Adrenal gland (tissue), 12 donors: ENCODE data around the gene TBC1D24. TPM values are rescaled to one million over a fixed set of nuclear protein-coding genes. Genes with fewer than 3 reads are reported as not detected.
A peak's percentile ranks its signal among the peaks of the same experiment; 100 is the strongest.

Source experiments
- DNase-seq, 7 donors: peaks; one replicate each; pipeline ENCODE4 v3.0.0-alpha.2; 2019 to 2020
- H3K27ac ChIP-seq, 5 donors: fragments of 200-600 bp; sonication (generic) in 4 of 5; 1 replicate in 3 of 5; 2 replicates in 2 of 5; pipeline versions ENCODE4 v1.5.1 to v1.8.0; 2016 to 2020; ENCODE audit warnings: mild to moderate bottlenecking in 1 of 5
- H3K27me3 ChIP-seq: fragments of 200-600 bp; 2 replicates; pipeline ENCODE4 v1.8.0; 2021
- H3K36me3 ChIP-seq, 2 donors: fragments of 200-600 bp; replicated peaks in 1 of 2; 1 replicate in 1 of 2; 2 replicates in 1 of 2; pipeline versions ENCODE4 v1.5.1 to v1.8.0; 2018 to 2022
- H3K4me1 ChIP-seq, 2 donors: fragments of 200-600 bp; replicated peaks in 1 of 2; 1 replicate in 1 of 2; 2 replicates in 1 of 2; pipeline versions ENCODE4 v1.5.1 to v1.8.0; 2018 to 2021
- H3K4me3 ChIP-seq, 4 donors: fragments of 200-600 bp; sonication (generic) in 3 of 4; one replicate each; pipeline ENCODE4 v1.5.1; 2016 to 2018
- H3K9me3 ChIP-seq, 3 donors: fragments of 200-600 bp; sonication (generic) in 1 of 3; replicated peaks in 1 of 3; 1 replicate in 2 of 3; 2 replicates in 1 of 3; pipeline versions ENCODE4 v1.5.1 to v1.8.0; 2016 to 2021
- CTCF ChIP-seq, 6 experiments: fragments of 450-650 bp in 4 of 6; fragments of 200-600 bp in 2 of 6; sonication (generic) in 1 of 6; IDR thresholded peaks; 1 replicate in 5 of 6; 2 replicates in 1 of 6; pipeline versions ENCODE4 v1.5.1 to v1.8.0; 2016 to 2021; ENCODE audit warnings: antibody characterized with exemption in 6 of 6, mild to moderate bottlenecking in 2 of 6, moderate library complexity in 1 of 6
- POLR2A ChIP-seq, 2 donors: fragments of 450-650 bp; IDR thresholded peaks; one replicate each; pipeline ENCODE4 v1.6.1; 2017; ENCODE audit warnings: antibody characterized with exemption in 2 of 2, mild to moderate bottlenecking in 2 of 2, moderate library complexity in 1 of 2
- WGBS, 4 donors: extraction: QIAGEN DNeasy Blood & Tissue Kit in 2 of 4; methylation state at CpG; one replicate each; pipeline versions ENCODE4 v1.1.5 to v1.1.7; 2013 to 2017; 5-methylcytosine and 5-hydroxymethylcytosine counted together
- intact Hi-C, 2 donors: fragments of 100-400 bp; cut with DNase I; formaldehyde crosslinking; loops; one replicate each; pipeline versions ENCODE4 v1.14.1 to v1.15.0; 2022 to 2023
- polyA plus RNA-seq, 3 donors: library from polyadenylated mRNA; stranded (reverse); fragments of 200-250 nt in 2 of 3; fragments of 350-450 nt in 1 of 3; fragmentation: Illumina TruSeq in 1 of 3; extraction: RNeasy Lipid Tissue Mini Kit (QIAGEN cat#74804) in 1 of 3; gene quantifications; one replicate each; pipeline ENCODE4 v1.2.3, GENCODE V29; 2013 to 2014
- total RNA-seq, 9 donors: library from RNA; depleted of rRNA in 4 of 9; stranded (reverse); fragments of >200 nt in 4 of 9; fragments of 120-200 nt in 1 of 9; fragmentation: NEBNext Ultra II Directional in 1 of 9; extraction: Animal tissue kit (Norgen Biotek cat#: 25700) in 1 of 9; gene quantifications; one replicate each; pipeline versions ENCODE4 v1.1.0 to v1.2.4, GENCODE V29; 2013 to 2023
- donor health status: healthy with polysubstance abuse.
- donor health status: Bipolar disorder and iron deficiency.
- donor health status: DM: yes; HTN: yes; CAD: no.
- donor health status: DM: no; HTN: no; CAD: no.
- donor health status: DM: no; HTN: no; CAD: no.
- donor health status: DM: yes; HTN: yes; CAD: no.

The TBC1D24 gene
- total and polyA plus RNA-seq, 12 donors, result 3.9 to 18.5 (median 13.9) TPM

GRCh38 chr16:2428051-2428783, 46.7 kb upstream of the TBC1D24 start:
- intact Hi-C loops, result loop anchor here (5.0 to 10.0 kb wide), 2 partner anchors 77 to 86 kb away; partner anchors contain the start of gene ABCA3 (in 2 of the 2)

GRCh38 chr16:2428784-2429033, 46.2 kb upstream of the TBC1D24 start:
- H3K27me3 ChIP-seq, result no peaks in the 10 kb centered on the region
- H3K4me3 ChIP-seq, result peak overlapping the region; percentile 5 to 85 (median 56)
- H3K9me3 ChIP-seq, result no peaks in the 10 kb centered on the region
- DNase-seq, result peak in 1 of 7 donors; percentile 25
- TF ChIP-seq CTCF (IDR thresholded peaks at IDR 0.05), result peak in 1 of 6 experiments; percentile 19
- TF ChIP-seq POLR2A (IDR thresholded peaks at IDR 0.05), result no peak
- peaks cover 0 to 12% of the 10 kb centered on the region in 2 donors for H3K36me3 ChIP-seq
- WGBS, 4 donors, result 1% methylated on average over 23 to 24 of the region's 24 CpGs; no CpG with 5 or more reads in 2 of the 4 donors
- peak overlapping the region in 3 of 5 donors; percentile 4 to 76 (median 70) for H3K27ac ChIP-seq
- peaks cover 0 to 10% of the 10 kb centered on the region in 2 donors for H3K4me1 ChIP-seq
- intact Hi-C loops, result loop anchor here (5.0 to 10.0 kb wide), 2 partner anchors 76 to 86 kb away; partner anchors contain the start of gene ABCA3 (in 2 of the 2)

More at GRCh38 chr16:2428051-2428783, 46.7 kb upstream of the TBC1D24 start:
- Histone ChIP-seq H3K4me3 (peak overlapping the region in 2 of 4 donors; percentile 77 to 85), H3K27ac (peak overlapping the region in 3 of 5 donors; percentile 4 to 76 (median 70)), H3K4me1 (peaks cover 0 to 10% of the 10 kb centered on the region in 2 donors), H3K36me3 (peaks cover 0 to 12% of the 10 kb centered on the region in 2 donors), H3K27me3 (no peaks in the 10 kb centered on the region), H3K9me3 (no peaks in the 10 kb centered on the region)
- 33 to 72% (median 44%) methylated on average over 7 to 28 of the region's 28 CpGs for WGBS, 4 donors
- DNase-seq, result peak in 5 of 7 donors; percentile 28 to 71 (median 37)
- TF ChIP-seq POLR2A (IDR thresholded peaks at IDR 0.05) (no peak), CTCF (IDR thresholded peaks at IDR 0.05) (peak in 2 of 6 experiments; percentile 24 to 27)

GRCh38 chr16:2429034-2429770, 45.7 kb upstream of the TBC1D24 start, which contains the start of gene CCNF:
CCNF (plus strand) TSS chr16:2429447; CDS start chr16:2429482, 35 bp downstream.
- TF ChIP-seq POLR2A (IDR thresholded peaks at IDR 0.05) (peak in 1 of 2 donors; percentile 40), CTCF (IDR thresholded peaks at IDR 0.05) (peak in 2 of 6 experiments; percentile 44 to 49)
- Histone ChIP-seq H3K27ac (peak within 1 kb of the TSS in 3 of 5 donors; percentile 55 to 76 (median 70)), H3K4me3 (peak within 1 kb of the TSS; percentile 35 to 90 (median 64)), H3K9me3 (no peaks in the 10 kb centered on the region), H3K4me1 (peaks cover 0 to 10% of the 10 kb centered on the region in 2 donors), H3K27me3 (no peaks in the 10 kb centered on the region), H3K36me3 (peaks cover 0 to 12% of the 10 kb centered on the region in 2 donors)
- 0 to 2% (median 1%) methylated on average over 48 to 103 of the region's 103 CpGs; no CpG with 5 or more reads in 1 of the 4 donors for WGBS, 4 donors
- peak; percentile 95 to 98 (median 97) for DNase-seq
- intact Hi-C loops, result loop anchor here (5.0 to 10.0 kb wide), 2 partner anchors 76 to 87 kb away; partner anchors contain the start of gene ABCA3 (in 2 of the 2)
